ENCODE data around the gene PAPOLG.

DNA sequence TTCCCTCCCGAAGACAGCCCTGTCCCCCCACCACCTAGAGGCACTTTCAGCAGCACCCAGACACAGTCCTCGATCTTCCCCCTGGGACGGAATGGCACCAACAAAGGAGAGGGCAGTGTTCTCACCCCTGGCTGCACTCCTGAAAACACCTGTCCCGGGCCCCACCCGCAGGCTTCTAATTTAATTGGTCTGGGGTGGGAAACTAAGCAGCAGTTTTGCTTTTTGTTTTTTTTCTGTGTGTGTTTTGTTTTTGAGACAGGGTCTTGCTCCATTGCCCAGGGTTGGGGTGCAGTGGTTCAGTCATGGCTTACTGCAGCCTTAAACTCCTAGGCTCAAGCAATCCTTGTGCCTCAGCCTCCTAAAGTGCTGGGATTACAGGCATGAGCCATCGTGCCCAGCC is 86.9 kb downstream of the PAPOLG start:
- TF ChIP-seq, protein P1, sequence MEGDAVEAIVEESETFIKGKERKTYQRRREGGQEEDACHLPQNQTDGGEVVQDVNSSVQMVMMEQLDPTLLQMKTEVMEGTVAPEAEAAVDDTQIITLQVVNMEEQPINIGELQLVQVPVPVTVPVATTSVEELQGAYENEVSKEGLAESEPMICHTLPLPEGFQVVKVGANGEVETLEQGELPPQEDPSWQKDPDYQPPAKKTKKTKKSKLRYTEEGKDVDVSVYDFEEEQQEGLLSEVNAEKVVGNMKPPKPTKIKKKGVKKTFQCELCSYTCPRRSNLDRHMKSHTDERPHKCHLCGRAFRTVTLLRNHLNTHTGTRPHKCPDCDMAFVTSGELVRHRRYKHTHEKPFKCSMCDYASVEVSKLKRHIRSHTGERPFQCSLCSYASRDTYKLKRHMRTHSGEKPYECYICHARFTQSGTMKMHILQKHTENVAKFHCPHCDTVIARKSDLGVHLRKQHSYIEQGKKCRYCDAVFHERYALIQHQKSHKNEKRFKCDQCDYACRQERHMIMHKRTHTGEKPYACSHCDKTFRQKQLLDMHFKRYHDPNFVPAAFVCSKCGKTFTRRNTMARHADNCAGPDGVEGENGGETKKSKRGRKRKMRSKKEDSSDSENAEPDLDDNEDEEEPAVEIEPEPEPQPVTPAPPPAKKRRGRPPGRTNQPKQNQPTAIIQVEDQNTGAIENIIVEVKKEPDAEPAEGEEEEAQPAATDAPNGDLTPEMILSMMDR (IDR thresholded peaks at IDR 0.05; ENCODE audit: low read depth, low read length): no peak
- TF ChIP-seq, protein P2, sequence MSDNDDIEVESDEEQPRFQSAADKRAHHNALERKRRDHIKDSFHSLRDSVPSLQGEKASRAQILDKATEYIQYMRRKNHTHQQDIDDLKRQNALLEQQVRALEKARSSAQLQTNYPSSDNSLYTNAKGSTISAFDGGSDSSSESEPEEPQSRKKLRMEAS (IDR thresholded peaks at IDR 0.05; ENCODE audit: low read depth, low read length): no peak
- no peak for TF ChIP-seq POLR2A (IDR thresholded peaks at IDR 0.05; ENCODE audit: extremely low read depth, insufficient read length)
- no peak for TF ChIP-seq MYC (IDR thresholded peaks at IDR 0.05; ENCODE audit: low read depth, low read length)
